ENCODE measurements around the gene TMEM47.

Gene TMEM47

DNA sequence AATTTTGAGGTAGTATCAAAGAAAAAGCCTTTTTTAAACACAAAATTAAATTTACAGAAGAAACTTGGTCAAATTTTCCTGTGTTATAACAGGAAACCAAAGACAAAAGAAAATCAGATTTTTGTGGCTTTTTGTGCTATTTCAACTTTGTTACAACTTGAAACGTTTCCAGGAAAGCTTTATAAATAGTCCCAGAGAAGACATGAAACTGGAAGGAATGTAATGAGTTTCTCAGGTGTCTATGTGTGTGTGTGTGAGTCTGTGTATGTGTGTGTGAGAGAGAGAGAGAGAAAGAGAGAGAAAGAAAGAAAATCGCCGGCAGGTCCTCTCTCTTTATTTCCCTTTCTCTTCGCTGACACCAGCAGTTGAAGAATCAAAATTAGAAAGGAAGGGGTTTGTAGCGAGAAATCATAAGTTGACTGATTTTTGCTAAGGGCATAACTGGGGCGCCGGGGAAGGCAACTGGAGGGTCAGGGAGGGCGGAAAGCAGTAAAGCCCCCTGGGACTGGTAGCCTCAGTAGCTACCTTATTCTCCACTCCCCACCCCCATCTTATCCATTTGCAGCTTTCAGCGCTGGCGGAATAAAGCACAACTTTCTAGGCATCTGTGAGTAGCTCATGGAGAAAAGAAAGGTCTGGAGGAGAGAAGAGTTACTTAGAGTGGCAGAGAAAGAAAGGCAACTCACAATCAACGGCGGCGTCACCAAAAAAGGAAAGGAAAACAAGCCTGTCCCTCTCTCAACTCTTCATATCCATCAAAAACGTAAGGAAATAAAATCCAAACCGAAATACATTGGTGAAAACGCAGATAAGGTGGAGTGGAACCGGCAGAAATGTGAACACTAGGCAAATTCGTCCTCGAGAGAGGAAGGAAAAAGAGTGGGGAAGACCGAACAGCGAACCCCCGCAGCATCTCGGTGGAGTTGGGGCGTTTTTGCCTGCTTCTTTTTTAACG is 1.3 kb downstream of the TMEM47 start:
- DNase-seq: no peak
- H3K27me3 ChIP-seq: peaks cover 27% of the 10 kb centered on the region
- TF ChIP-seq CTCF (IDR thresholded peaks at IDR 0.05; ENCODE audit: low read depth, low read length): no peak
- H3K4me3 ChIP-seq (ENCODE audit: low read depth, low read length): peak overlapping the region; percentile 20; the same call in 1 of the 2 replicates
- H3K9me3 ChIP-seq: no peaks in the 10 kb centered on the region
- H3K4me1 ChIP-seq: no peaks in the 10 kb centered on the region
- no peaks in the 10 kb centered on the region for H3K36me3 ChIP-seq

DNA sequence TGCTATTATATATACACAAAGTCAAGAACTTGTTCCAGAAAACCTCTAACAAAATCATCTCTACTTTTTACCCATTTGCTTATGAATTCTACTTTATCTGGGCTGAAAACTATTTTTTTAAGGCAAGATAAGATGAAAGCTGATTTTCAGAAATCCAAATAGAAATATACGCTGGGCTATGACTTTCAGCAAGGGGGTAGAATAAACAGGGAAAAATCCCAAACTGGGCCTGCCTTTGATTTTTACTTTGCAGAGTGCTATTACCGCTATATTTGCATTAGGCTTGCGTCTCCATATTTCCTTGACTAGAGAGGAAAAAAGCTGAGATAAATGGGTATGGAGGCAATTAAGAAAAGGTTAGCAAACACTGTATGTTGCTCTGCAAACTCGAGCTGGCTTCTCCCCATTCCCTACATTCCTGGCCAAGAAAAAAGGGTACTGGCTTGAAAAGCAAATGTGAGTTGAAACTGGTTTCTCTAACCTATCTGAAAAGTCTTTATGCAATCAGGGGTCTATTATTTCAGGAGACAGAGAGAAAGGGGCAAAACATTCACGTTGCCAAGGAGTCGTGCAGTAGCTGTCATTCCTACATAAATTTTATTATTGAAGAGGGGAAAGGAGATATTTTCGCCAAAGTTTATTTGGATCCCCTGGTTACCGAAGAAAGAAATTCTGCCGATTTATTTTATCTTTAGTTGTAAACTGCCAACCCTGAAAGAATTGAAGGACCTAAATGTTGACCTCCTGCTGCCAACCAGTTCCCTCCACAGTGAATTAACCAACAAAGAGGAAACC is 2.2 kb downstream of the TMEM47 start:
- Histone ChIP-seq H3K9me3 (no peaks in the 10 kb centered on the region), H3K36me3 (no peaks in the 10 kb centered on the region), H3K4me3 (ENCODE audit: low read depth, low read length) (no peak overlapping the region), H3K4me1 (no peaks in the 10 kb centered on the region), H3K27me3 (peaks cover 27% of the 10 kb centered on the region)
- TF ChIP-seq CTCF (IDR thresholded peaks at IDR 0.05; ENCODE audit: low read depth, low read length): no peak
- DNase-seq: no peak

DNA sequence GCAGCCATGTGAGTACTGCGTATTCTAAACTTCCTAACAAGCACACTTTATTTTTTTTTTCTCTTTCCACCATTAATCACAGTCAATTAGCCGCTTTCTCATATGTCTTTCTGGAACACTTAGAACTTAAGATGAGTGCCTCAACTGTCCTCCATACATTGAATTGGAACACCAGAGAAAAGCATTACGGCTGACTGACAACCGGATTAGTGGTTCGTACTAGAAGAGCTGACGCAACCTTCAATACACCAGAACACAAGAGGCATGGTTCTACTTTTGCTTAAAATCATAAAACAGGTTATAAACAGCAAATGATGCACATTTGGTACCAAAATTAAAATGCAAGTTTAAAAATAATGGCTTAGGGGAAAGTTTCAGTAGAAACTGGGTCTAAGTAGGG is 3.3 kb downstream of the TMEM47 start:
- Histone ChIP-seq H3K9me3 (no peaks in the 10 kb centered on the region), H3K4me3 (ENCODE audit: low read depth, low read length) (no peak overlapping the region), H3K4me1 (no peaks in the 10 kb centered on the region), H3K36me3 (no peaks in the 10 kb centered on the region), H3K27me3 (peaks cover 27% of the 10 kb centered on the region)
- no peak for DNase-seq
- no peak for TF ChIP-seq CTCF (IDR thresholded peaks at IDR 0.05; ENCODE audit: low read depth, low read length)

GRCh38 chrX:34642849-34643248 is 14.2 kb downstream of the TMEM47 start:
- H3K36me3 ChIP-seq: no peaks in the 10 kb centered on the region
- no peaks in the 10 kb centered on the region for H3K9me3 ChIP-seq
- no peak for TF ChIP-seq CTCF (IDR thresholded peaks at IDR 0.05; ENCODE audit: low read depth, low read length)
- no peak for DNase-seq
- H3K4me1 ChIP-seq: no peaks in the 10 kb centered on the region
- H3K27me3 ChIP-seq: no peaks in the 10 kb centered on the region
- no peak overlapping the region for H3K4me3 ChIP-seq (ENCODE audit: low read depth, low read length)

GRCh38 chrX:34638116-34638515 is 19.0 kb downstream of the TMEM47 start:
- Histone ChIP-seq H3K27me3 (no peaks in the 10 kb centered on the region), H3K36me3 (no peaks in the 10 kb centered on the region), H3K4me1 (no peaks in the 10 kb centered on the region), H3K9me3 (no peaks in the 10 kb centered on the region), H3K4me3 (ENCODE audit: low read depth, low read length) (no peak overlapping the region)
- peak; percentile 48 for TF ChIP-seq CTCF (IDR thresholded peaks at IDR 0.05; ENCODE audit: low read depth, low read length)
- DNase-seq: peak; percentile 10
